ENCODE data around the gene RYR3.

Gene RYR3

GRCh38 chr15:33518421-33518820, 207.7 kb downstream of the RYR3 start:
- Histone ChIP-seq H3K27ac (no peak overlapping the region), H3K27me3 (no peaks in the 10 kb centered on the region), H3K4me3 (no peak overlapping the region), H3K9me3 (no peaks in the 10 kb centered on the region), H3K4me1 (no peaks in the 10 kb centered on the region), H3K36me3 (no peaks in the 10 kb centered on the region)
- no peak for TF ChIP-seq CTCF (IDR thresholded peaks at IDR 0.05)
- intact Hi-C loops (cut with DNase I; ENCODE audit: low total_unique reads) = no loop called here
- DNase-seq = no peak

DNA sequence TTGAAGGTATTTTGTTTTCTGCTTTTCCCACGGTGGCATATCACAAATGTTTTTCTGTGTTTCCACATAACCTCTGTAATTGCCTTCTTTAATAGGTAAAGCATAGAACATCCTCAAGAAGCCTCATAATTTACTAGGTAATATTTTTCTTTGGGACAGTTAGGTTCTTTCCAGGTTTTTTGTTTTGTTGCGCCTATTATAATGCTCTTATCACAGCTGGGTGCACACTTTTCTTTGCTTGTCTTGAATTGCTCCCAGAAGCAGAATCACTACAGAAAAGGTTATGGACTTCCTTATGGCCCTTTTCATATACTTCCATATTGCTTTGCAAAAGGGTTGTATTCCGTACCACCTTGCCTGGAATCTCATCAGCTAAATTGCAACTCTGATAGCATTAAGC, 213.5 kb downstream of the RYR3 start:
- intact Hi-C loops (cut with DNase I; ENCODE audit: low total_unique reads) = no loop called here

DNA sequence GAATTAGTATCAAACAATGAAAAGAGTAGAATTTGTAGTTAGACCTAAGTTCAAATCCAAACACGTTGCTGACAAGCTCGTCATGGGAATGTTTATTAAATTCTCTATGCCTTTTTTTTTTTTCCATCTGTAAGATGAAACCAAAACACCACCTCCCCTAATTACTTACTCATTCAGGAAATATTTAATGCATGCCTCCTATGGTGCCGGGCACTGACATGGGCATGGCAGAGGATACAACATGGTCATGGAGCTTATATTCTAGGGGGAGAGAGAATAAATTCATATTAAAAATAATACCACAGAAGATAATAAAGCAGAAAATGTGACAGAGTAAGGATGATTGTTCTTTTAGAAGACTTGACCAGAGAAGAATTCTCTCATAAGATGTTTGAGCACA, 215.8 kb downstream of the RYR3 start:
- Histone ChIP-seq H3K4me1 (no peaks in the 10 kb centered on the region), H3K9me3 (no peaks in the 10 kb centered on the region), H3K4me3 (no peak overlapping the region), H3K27ac (no peak overlapping the region), H3K27me3 (no peaks in the 10 kb centered on the region), H3K36me3 (no peaks in the 10 kb centered on the region)
- intact Hi-C loops (cut with DNase I; ENCODE audit: low total_unique reads) = no loop called here
- no peak for DNase-seq
- no peak for TF ChIP-seq CTCF (IDR thresholded peaks at IDR 0.05)

More for the DNA sequence above, 213.5 kb downstream of the RYR3 start:
- no peaks in the 10 kb centered on the region for H3K9me3 ChIP-seq
- TF ChIP-seq CTCF (IDR thresholded peaks at IDR 0.05) = no peak
- no peak overlapping the region for H3K27ac ChIP-seq
- no peak for DNase-seq
- no peaks in the 10 kb centered on the region for H3K4me1 ChIP-seq
- H3K36me3 ChIP-seq = no peaks in the 10 kb centered on the region
- no peak overlapping the region for H3K4me3 ChIP-seq
- H3K27me3 ChIP-seq = no peaks in the 10 kb centered on the region

DNA sequence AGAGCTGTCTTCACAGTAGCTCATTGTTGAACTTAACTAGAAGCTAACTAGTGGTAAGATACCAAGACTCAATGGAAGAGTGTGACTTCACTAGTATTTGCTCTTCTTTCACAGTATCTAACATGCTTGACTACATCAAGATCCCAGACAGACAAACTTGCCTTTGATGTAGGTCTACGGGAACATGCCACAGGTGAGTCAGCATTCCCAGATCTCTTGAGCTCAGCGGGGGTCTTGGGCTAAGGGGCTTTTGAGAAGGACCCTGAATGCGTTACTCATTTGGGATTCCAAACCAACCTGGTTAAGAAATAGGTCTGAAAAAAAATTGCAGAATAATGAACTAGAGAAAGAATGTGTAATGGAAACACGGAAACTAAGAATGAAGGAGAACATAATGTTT, 222.4 kb downstream of the RYR3 start:
- H3K27ac ChIP-seq = no peak overlapping the region
- H3K4me3 ChIP-seq = no peak overlapping the region
- H3K9me3 ChIP-seq = no peaks in the 10 kb centered on the region
- intact Hi-C loops (cut with DNase I; ENCODE audit: low total_unique reads) = no loop called here
- H3K36me3 ChIP-seq = no peaks in the 10 kb centered on the region
- H3K27me3 ChIP-seq = no peaks in the 10 kb centered on the region
- no peak for DNase-seq
- no peak for TF ChIP-seq CTCF (IDR thresholded peaks at IDR 0.05)
- no peaks in the 10 kb centered on the region for H3K4me1 ChIP-seq

DNA sequence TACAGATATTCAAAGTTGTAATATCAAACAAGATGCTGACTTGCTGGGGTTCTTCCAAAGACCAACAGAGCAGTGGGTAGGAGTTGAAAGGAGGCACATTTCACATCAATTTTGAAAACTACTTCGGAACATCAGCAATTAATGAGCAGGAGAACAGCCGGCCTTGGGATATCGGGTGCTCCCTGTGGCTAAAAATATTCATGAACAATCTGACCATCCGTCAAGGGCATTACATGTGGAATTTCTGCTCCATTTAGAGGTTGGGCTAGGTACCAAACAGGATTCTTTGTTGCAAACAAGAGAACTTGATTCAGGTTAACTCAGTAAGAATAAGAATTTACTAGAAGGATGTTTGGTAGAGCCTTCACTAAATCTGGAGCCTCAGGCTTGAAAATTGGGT, 223.9 kb downstream of the RYR3 start:
- intact Hi-C loops (cut with DNase I; ENCODE audit: low total_unique reads) = no loop called here
- Histone ChIP-seq H3K36me3 (no peaks in the 10 kb centered on the region), H3K27me3 (no peaks in the 10 kb centered on the region), H3K4me1 (no peaks in the 10 kb centered on the region), H3K27ac (no peak overlapping the region), H3K4me3 (no peak overlapping the region), H3K9me3 (no peaks in the 10 kb centered on the region)
- DNase-seq = no peak
- TF ChIP-seq CTCF (IDR thresholded peaks at IDR 0.05) = no peak

- H3K4me3 ChIP-seq = no peak overlapping the region
- H3K27ac ChIP-seq = no peak overlapping the region
- H3K4me1 ChIP-seq = no peaks in the 10 kb centered on the region
- DNase-seq = no peak
- TF ChIP-seq CTCF (IDR thresholded peaks at IDR 0.05) = no peak
- intact Hi-C loops (cut with DNase I; ENCODE audit: low total_unique reads) = no loop called here
- no peaks in the 10 kb centered on the region for H3K27me3 ChIP-seq
- H3K36me3 ChIP-seq = no peaks in the 10 kb centered on the region
- no peaks in the 10 kb centered on the region for H3K9me3 ChIP-seq
These were observed 224.4 kb downstream of the RYR3 start for GRCh38 chr15:33535135-33535534.

All from tibial artery (tissue), 4 donors.